ENCODE results near the gene BRD2.
A peak's percentile ranks its signal among the peaks of the same experiment; 100 is the strongest.

BRD2 gene

GRCh38 chr6:32993363-32993973, 25.1 kb downstream of the BRD2 start:
- no peak for DNase-seq (ENCODE audit: low read depth)

- no peak for DNase-seq (ENCODE audit: low read depth)
These were observed 27.1 kb downstream of the BRD2 start for GRCh38 chr6:32995448-32995847.

GRCh38 chr6:33000055-33000454, 31.7 kb downstream of the BRD2 start:
- DNase-seq (ENCODE audit: low read depth): no peak

- no peak for DNase-seq (ENCODE audit: low read depth)
These were observed 33.3 kb downstream of the BRD2 start for GRCh38 chr6:33001685-33002084.

GRCh38 chr6:33004940-33005339, 36.5 kb downstream of the BRD2 start:
- no peak for DNase-seq (ENCODE audit: low read depth)

GRCh38 chr6:33007831-33008400, 39.5 kb downstream of the BRD2 start:
- DNase-seq (ENCODE audit: low read depth): no peak

GRCh38 chr6:33008944-33009861, 40.8 kb downstream of the BRD2 start, which contains the start of gene HLA-DOA:
Gene HLA-DOA (minus strand): TSS chr6:33009591.
- peak; percentile 18 for DNase-seq (ENCODE audit: low read depth)

- DNase-seq (ENCODE audit: low read depth): no peak
These were observed 42.0 kb downstream of the BRD2 start for GRCh38 chr6:33010356-33010755.

GRCh38 chr6:33013608-33014007, 45.2 kb downstream of the BRD2 start:
- no peak for DNase-seq (ENCODE audit: low read depth)

- no peak for DNase-seq (ENCODE audit: low read depth)
These were observed 46.6 kb downstream of the BRD2 start for GRCh38 chr6:33014841-33015634.

GRCh38 chr6:33015798-33016197, 47.4 kb downstream of the BRD2 start:
- DNase-seq (ENCODE audit: low read depth): no peak

- DNase-seq (ENCODE audit: low read depth): no peak
These were observed 48.6 kb downstream of the BRD2 start for GRCh38 chr6:33017018-33017417.

- DNase-seq (ENCODE audit: low read depth): no peak
These were observed 49.4 kb downstream of the BRD2 start for GRCh38 chr6:33017694-33018353.

- no peak for DNase-seq (ENCODE audit: low read depth)
These were observed 50.0 kb downstream of the BRD2 start for GRCh38 chr6:33018418-33018817.

- DNase-seq (ENCODE audit: low read depth): no peak
These were observed 50.5 kb downstream of the BRD2 start for GRCh38 chr6:33018904-33019303.

GRCh38 chr6:33019372-33019771, 51.0 kb downstream of the BRD2 start:
- no peak for DNase-seq (ENCODE audit: low read depth)

GRCh38 chr6:33021917-33022316, 53.5 kb downstream of the BRD2 start:
- no peak for DNase-seq (ENCODE audit: low read depth)

- no peak for DNase-seq (ENCODE audit: low read depth)
These were observed 55.1 kb downstream of the BRD2 start for GRCh38 chr6:33023536-33023935.

- DNase-seq (ENCODE audit: low read depth): no peak
These were observed 56.1 kb downstream of the BRD2 start for GRCh38 chr6:33024521-33024920.

- no peak for DNase-seq (ENCODE audit: low read depth)
These were observed 59.9 kb downstream of the BRD2 start for GRCh38 chr6:33028220-33028849.
